ENCODE results near the gene SORBS1. TPM values are rescaled to one million over a fixed set of nuclear protein-coding genes. Genes with fewer than 3 reads are reported as not detected.
"Not testable (repeated sequence)": the region's sequence is repeated elsewhere in the genome, so short reads cannot be mapped to it uniquely, and the experiment has no call there.

Gene SORBS1
- total RNA-seq, 1 donor from 2014 or later, result 221 TPM

- peaks cover 10% of the 10 kb centered on the region for H3K36me3 Mint-ChIP-seq (ENCODE audit: unreplicated experiment)
- H3K9me3 Mint-ChIP-seq (ENCODE audit: unreplicated experiment), result peaks cover 5% of the 10 kb centered on the region
- TF ChIP-seq CTCF (IDR thresholded peaks at IDR 0.05; ENCODE audit: partially characterized antibody, unreplicated experiment), result no peak
- no peak for DNase-seq
- no peak overlapping the region for H3K4me3 Mint-ChIP-seq (ENCODE audit: unreplicated experiment)
- no peak overlapping the region for H3K27ac Mint-ChIP-seq (ENCODE audit: unreplicated experiment)
- peaks cover 7% of the 10 kb centered on the region for H3K27me3 Mint-ChIP-seq (ENCODE audit: unreplicated experiment)
- no peaks in the 10 kb centered on the region for H3K4me1 Mint-ChIP-seq (ENCODE audit: low read depth, unreplicated experiment)
Measured at GRCh38 chr10:95352684-95353083, 208.5 kb downstream of the SORBS1 start.

GRCh38 chr10:95350830-95351228, 210.3 kb downstream of the SORBS1 start:
- peaks cover 5% of the 10 kb centered on the region for H3K9me3 Mint-ChIP-seq (ENCODE audit: unreplicated experiment)
- peaks cover 10% of the 10 kb centered on the region for H3K36me3 Mint-ChIP-seq (ENCODE audit: unreplicated experiment)
- no peaks in the 10 kb centered on the region for H3K4me1 Mint-ChIP-seq (ENCODE audit: low read depth, unreplicated experiment)
- H3K27ac Mint-ChIP-seq (ENCODE audit: unreplicated experiment), result no peak overlapping the region
- DNase-seq, result no peak
- H3K4me3 Mint-ChIP-seq (ENCODE audit: unreplicated experiment), result no peak overlapping the region
- TF ChIP-seq CTCF (IDR thresholded peaks at IDR 0.05; ENCODE audit: partially characterized antibody, unreplicated experiment), result no peak
- peaks cover 6% of the 10 kb centered on the region for H3K27me3 Mint-ChIP-seq (ENCODE audit: unreplicated experiment)

GRCh38 chr10:95350219-95350829, 210.8 kb downstream of the SORBS1 start:
- no peak for DNase-seq
- H3K27ac Mint-ChIP-seq (ENCODE audit: unreplicated experiment), result no peak overlapping the region
- TF ChIP-seq CTCF (IDR thresholded peaks at IDR 0.05; ENCODE audit: partially characterized antibody, unreplicated experiment), result no peak
- H3K4me3 Mint-ChIP-seq (ENCODE audit: unreplicated experiment), result no peak overlapping the region
- H3K36me3 Mint-ChIP-seq (ENCODE audit: unreplicated experiment), result peaks cover 6% of the 10 kb centered on the region
- peaks cover 6% of the 10 kb centered on the region for H3K27me3 Mint-ChIP-seq (ENCODE audit: unreplicated experiment)
- peaks cover 5% of the 10 kb centered on the region for H3K9me3 Mint-ChIP-seq (ENCODE audit: unreplicated experiment)
- no peaks in the 10 kb centered on the region for H3K4me1 Mint-ChIP-seq (ENCODE audit: low read depth, unreplicated experiment)

GRCh38 chr10:95347402-95347766, 213.8 kb downstream of the SORBS1 start:
- H3K9me3 Mint-ChIP-seq (ENCODE audit: unreplicated experiment); H3K4me3 Mint-ChIP-seq (ENCODE audit: unreplicated experiment); H3K27me3 Mint-ChIP-seq (ENCODE audit: unreplicated experiment); DNase-seq; H3K27ac Mint-ChIP-seq (ENCODE audit: unreplicated experiment); H3K4me1 Mint-ChIP-seq (ENCODE audit: low read depth, unreplicated experiment); H3K36me3 Mint-ChIP-seq (ENCODE audit: unreplicated experiment): not testable (repeated sequence)

GRCh38 chr10:95346715-95347401, 214.3 kb downstream of the SORBS1 start:
- no peak for DNase-seq
- H3K27me3 Mint-ChIP-seq (ENCODE audit: unreplicated experiment), result peaks cover 5% of the 10 kb centered on the region
- H3K4me3 Mint-ChIP-seq (ENCODE audit: unreplicated experiment), result no peak overlapping the region
- TF ChIP-seq CTCF (IDR thresholded peaks at IDR 0.05; ENCODE audit: partially characterized antibody, unreplicated experiment), result no peak
- peaks cover 2% of the 10 kb centered on the region for H3K9me3 Mint-ChIP-seq (ENCODE audit: unreplicated experiment)
- H3K4me1 Mint-ChIP-seq (ENCODE audit: low read depth, unreplicated experiment), result no peaks in the 10 kb centered on the region
- H3K27ac Mint-ChIP-seq (ENCODE audit: unreplicated experiment), result no peak overlapping the region
- H3K36me3 Mint-ChIP-seq (ENCODE audit: unreplicated experiment), result no peaks in the 10 kb centered on the region

Measured in glutamatergic neuron (in vitro differentiated cells).